Naive B cell (primary cell): ENCODE data around the gene SOX12. TPM values are rescaled to one million over a fixed set of nuclear protein-coding genes. Genes with fewer than 3 reads are reported as not detected.

ENCODE experiments used
- ATAC-seq, 2 donors: fragments of 150-1000 bp; cut with Tn5 transposase; 2 replicates each; pipeline ENCODE4 v1.10.0; 2021; ENCODE audit warnings: low read depth in 2 of 2, mild to moderate bottlenecking in 2 of 2, moderate library complexity in 2 of 2
- DNase-seq: peaks from one replicate; pipeline ENCODE4 v3.0.0; 2022
- H3K27ac Mint-ChIP-seq, 6 donors: one replicate each; pipeline ENCODE4 v1.8.0; 2020 to 2022; ENCODE audit warnings: mild to moderate bottlenecking in 6 of 6, mixed read lengths in 6 of 6, moderate library complexity in 5 of 6, inconsistent platforms in 2 of 6
- H3K27me3 Mint-ChIP-seq, 3 donors: one replicate each; pipeline ENCODE4 v1.8.0; 2021 to 2022; ENCODE audit warnings: mixed read lengths in 3 of 3, mild to moderate bottlenecking in 1 of 3
- H3K36me3 Mint-ChIP-seq, 2 donors: one replicate each; pipeline ENCODE4 v1.8.0; 2020 to 2022; ENCODE audit warnings: mixed read lengths in 2 of 2, inconsistent platforms in 1 of 2, mild to moderate bottlenecking in 1 of 2
- H3K4me1 Mint-ChIP-seq, 3 donors: one replicate each; pipeline ENCODE4 v1.8.0; 2020 to 2022; ENCODE audit warnings: mixed read lengths in 3 of 3, inconsistent platforms in 1 of 3, mild to moderate bottlenecking in 1 of 3, moderate library complexity in 1 of 3
- H3K4me3 Mint-ChIP-seq, 8 donors: one replicate each; pipeline ENCODE4 v1.8.0; 2020 to 2022; ENCODE audit warnings: mild to moderate bottlenecking in 8 of 8, mixed read lengths in 8 of 8, moderate library complexity in 8 of 8, inconsistent platforms in 2 of 8
- H3K9me3 Mint-ChIP-seq, 7 donors: one replicate each; pipeline ENCODE4 v1.8.0; 2020 to 2022; ENCODE audit warnings: mixed read lengths in 7 of 7, mild to moderate bottlenecking in 5 of 7, inconsistent platforms in 2 of 7, moderate library complexity in 1 of 7
- polyA plus RNA-seq, 6 donors: library from polyadenylated mRNA; unstranded; fragments of 300-500 nt; fragmentation: Illumina TruSeq; gene quantifications; one replicate each; pipeline ENCODE4 v1.2.3, GENCODE V29; 2021; ENCODE audit warnings: low read depth in 6 of 6

The SOX12 gene
- polyA plus RNA-seq = 1 to 10 TPM in 2 of 6 donors, under 1 TPM in 4; 0.15 to 1.7 (median 0.95) TPM

DNA sequence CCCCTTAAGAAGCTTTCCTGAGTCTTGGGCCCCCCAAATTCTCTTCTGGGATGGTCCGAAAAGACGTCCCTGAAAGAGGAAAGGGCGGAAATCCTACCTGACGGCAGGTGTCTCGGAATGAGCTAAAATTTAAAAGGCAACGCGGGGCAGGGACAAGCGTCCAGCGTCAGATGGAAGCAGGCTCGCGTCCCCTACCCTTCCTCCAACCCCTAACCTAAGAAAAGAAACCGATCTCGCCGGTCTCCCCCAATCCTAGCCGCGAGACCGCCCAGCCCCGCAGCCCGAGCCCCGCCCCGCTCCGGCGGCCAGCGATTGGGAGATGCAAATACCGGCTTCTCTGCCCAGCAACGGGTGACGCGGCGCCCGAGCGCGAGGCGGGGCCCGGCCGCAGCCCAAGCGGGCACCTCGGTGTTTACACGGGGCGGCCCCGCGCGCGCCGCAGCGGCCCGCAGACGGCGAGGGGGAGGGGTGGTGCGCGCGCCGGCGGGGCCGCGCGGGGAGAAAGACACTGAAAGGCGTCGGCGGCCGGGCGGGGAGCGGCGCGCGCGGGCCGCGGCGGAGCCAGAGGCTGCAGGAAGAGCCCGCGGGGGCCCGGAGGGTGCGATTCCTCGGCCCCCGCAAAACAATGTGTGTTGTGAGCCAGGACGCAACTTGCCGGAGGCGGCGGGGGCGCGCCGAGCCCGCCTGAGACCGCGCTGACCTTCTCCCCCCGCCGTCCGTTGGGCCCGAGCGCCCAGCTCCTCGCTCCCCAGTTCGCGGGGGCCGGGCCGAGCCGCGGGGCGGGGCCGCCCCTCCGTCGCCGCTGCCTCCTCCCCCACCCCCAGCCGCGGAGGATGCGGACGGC is at the start of gene SOX12:
Gene SOX12 (plus strand): TSS at position 508 of the 844 bp plus-strand sequence. CDS start 373 bp downstream, outside the sequence.
- H3K4me3 Mint-ChIP-seq = peak within 1 kb of the TSS; percentile 85 to 99 (median 94)

DNA sequence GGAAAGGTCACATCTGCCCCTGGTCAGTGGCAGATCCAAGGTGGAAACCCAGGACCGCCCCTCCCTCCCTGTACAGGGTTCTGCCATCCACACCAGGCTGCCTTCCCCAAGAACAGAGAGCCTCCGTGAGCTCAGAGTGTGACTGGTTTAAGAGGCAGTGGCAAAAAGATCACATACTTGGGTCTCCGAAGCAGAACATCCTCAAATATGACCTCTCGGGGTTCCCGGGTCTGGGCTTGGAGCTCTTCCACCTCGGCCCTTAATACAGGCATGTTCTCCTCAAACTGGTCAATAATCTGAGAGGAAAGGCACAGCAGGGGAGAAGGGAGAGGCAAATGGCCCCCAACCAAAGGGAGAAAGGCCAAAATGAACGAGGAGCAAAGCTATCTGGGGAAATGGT is 49.6 kb upstream of the SOX12 start:
- peaks cover 0 to 10% of the 10 kb centered on the region in 2 donors for H3K36me3 Mint-ChIP-seq
- H3K27ac Mint-ChIP-seq = no peak overlapping the region
- no peak for ATAC-seq
- H3K27me3 Mint-ChIP-seq = no peaks in the 10 kb centered on the region
- H3K4me1 Mint-ChIP-seq = peaks cover 0 to 5% (median 3%) of the 10 kb centered on the region in 3 donors
- DNase-seq = no peak
- H3K9me3 Mint-ChIP-seq = no peaks in the 10 kb centered on the region
- no peak overlapping the region for H3K4me3 Mint-ChIP-seq

More for the DNA sequence above, at the start of gene SOX12:
- Mint-ChIP-seq H3K27ac (peak within 1 kb of the TSS; percentile 80 to 98 (median 96)), H3K4me1 (peaks cover 32 to 38% (median 36%) of the 10 kb centered on the region in 3 donors), H3K9me3 (no peaks in the 10 kb centered on the region), H3K27me3 (no peaks in the 10 kb centered on the region), H3K36me3 (no peaks in the 10 kb centered on the region)
- DNase-seq (peak; percentile 98), ATAC-seq (peak; percentile 73 to 76)

DNA sequence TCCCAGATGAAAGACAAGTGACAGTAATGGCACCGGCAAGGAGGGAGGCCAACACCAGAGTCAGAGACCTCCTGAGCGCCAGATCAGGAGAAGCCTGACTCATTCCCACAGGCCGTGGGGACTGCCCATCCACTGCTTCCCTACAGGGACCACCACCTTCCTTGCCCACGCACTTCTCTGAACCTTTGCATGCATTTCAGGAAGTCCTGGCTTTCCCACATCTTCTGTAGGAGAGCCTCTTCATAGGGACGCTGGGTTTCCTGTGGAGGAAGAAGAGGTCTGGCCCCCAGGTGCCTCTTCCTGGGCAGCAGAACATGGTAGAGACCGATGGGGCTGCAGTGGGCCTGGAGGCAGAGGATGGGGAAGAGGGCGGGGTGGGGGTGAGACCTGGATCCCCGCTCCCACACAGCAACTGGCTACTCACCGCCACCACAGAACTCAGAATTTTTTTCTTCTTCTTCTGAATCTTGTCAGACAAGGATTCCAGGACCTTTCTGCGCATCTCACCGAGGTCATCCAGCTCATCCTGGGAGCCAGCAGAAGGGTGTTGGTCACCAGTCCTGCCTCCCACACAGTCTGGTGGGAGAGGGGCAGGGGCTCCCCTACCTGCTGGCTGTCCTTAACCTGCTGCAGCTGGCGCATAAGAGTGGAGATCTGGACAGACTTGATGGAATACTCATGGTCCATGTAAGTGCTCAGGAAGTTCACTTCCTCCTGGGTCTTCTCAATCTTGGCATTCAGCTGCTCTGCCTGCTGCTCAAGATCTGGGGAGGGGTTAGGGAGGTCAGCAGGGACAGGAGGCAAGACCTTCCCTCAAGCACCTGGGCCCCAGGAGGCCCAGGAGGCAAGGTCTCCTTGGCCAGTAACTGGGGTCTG is 48.5 kb upstream of the SOX12 start:
- ATAC-seq (no peak), DNase-seq (no peak)
- H3K27me3 Mint-ChIP-seq = no peaks in the 10 kb centered on the region
- H3K36me3 Mint-ChIP-seq = peaks cover 0 to 10% of the 10 kb centered on the region in 2 donors
- no peak overlapping the region for H3K4me3 Mint-ChIP-seq
- H3K27ac Mint-ChIP-seq = peak overlapping the region in 1 of 6 donors; percentile 57
- peaks cover 5 to 7% (median 5%) of the 10 kb centered on the region in 3 donors for H3K4me1 Mint-ChIP-seq
- H3K9me3 Mint-ChIP-seq = no peaks in the 10 kb centered on the region

DNA sequence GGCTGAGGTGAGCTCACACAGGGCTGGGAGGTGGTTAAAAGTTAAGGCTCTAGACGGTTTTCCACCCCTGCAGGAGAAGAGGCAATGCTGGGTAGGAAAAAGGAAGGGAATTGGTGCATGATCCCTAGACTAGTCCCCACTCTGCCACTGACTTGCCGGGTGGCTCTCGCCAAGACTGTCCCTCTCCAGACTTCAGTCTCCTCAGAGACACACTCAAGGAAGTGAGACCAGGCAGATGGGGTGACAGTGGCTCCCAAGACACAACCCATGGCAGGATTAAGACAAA is 47.9 kb upstream of the SOX12 start:
- Mint-ChIP-seq H3K36me3 (peaks cover 0 to 10% of the 10 kb centered on the region in 2 donors), H3K27me3 (no peaks in the 10 kb centered on the region), H3K4me1 (peaks cover 5 to 7% (median 5%) of the 10 kb centered on the region in 3 donors), H3K27ac (no peak overlapping the region), H3K9me3 (no peaks in the 10 kb centered on the region), H3K4me3 (peak overlapping the region in 1 of 8 donors; percentile 47)
- DNase-seq (no peak), ATAC-seq (no peak)

GRCh38 chr20:278181-278580 is 47.2 kb upstream of the SOX12 start:
- no peak for ATAC-seq
- Mint-ChIP-seq H3K27me3 (no peaks in the 10 kb centered on the region), H3K4me1 (peaks cover 5 to 7% (median 5%) of the 10 kb centered on the region in 3 donors), H3K27ac (peak overlapping the region in 2 of 6 donors; percentile 37 to 39), H3K36me3 (peaks cover 0 to 10% of the 10 kb centered on the region in 2 donors), H3K4me3 (peak overlapping the region in 1 of 8 donors; percentile 77), H3K9me3 (no peaks in the 10 kb centered on the region)
- DNase-seq = no peak

- ATAC-seq (peak; percentile 33 to 55), DNase-seq (no peak)
- Mint-ChIP-seq H3K4me1 (peaks cover 5 to 7% (median 5%) of the 10 kb centered on the region in 3 donors), H3K27ac (peak overlapping the region in 1 of 6 donors; percentile 37), H3K27me3 (no peaks in the 10 kb centered on the region), H3K36me3 (peaks cover 0 to 10% of the 10 kb centered on the region in 2 donors), H3K4me3 (peak overlapping the region in 4 of 8 donors; percentile 29 to 77 (median 60)), H3K9me3 (no peaks in the 10 kb centered on the region)
Observed at GRCh38 chr20:278607-279571, 46.5 kb upstream of the SOX12 start.

GRCh38 chr20:284172-284571 is 41.2 kb upstream of the SOX12 start:
- no peak for ATAC-seq
- H3K4me3 Mint-ChIP-seq = no peak overlapping the region
- no peak for DNase-seq
- H3K27ac Mint-ChIP-seq = no peak overlapping the region
- peaks cover 2 to 5% (median 4%) of the 10 kb centered on the region in 3 donors for H3K4me1 Mint-ChIP-seq
- no peaks in the 10 kb centered on the region for H3K9me3 Mint-ChIP-seq
- H3K36me3 Mint-ChIP-seq = no peaks in the 10 kb centered on the region
- no peaks in the 10 kb centered on the region for H3K27me3 Mint-ChIP-seq

GRCh38 chr20:286508-286907 is 38.8 kb upstream of the SOX12 start:
- H3K27me3 Mint-ChIP-seq = no peaks in the 10 kb centered on the region
- ATAC-seq (no peak), DNase-seq (no peak)
- H3K27ac Mint-ChIP-seq = no peak overlapping the region
- H3K4me3 Mint-ChIP-seq = no peak overlapping the region
- H3K36me3 Mint-ChIP-seq = no peaks in the 10 kb centered on the region
- H3K9me3 Mint-ChIP-seq = no peaks in the 10 kb centered on the region
- peaks cover 0 to 5% (median 1%) of the 10 kb centered on the region in 3 donors for H3K4me1 Mint-ChIP-seq

- ATAC-seq = no peak
- DNase-seq = no peak
- no peaks in the 10 kb centered on the region for H3K9me3 Mint-ChIP-seq
- peak overlapping the region in 2 of 6 donors; percentile 30 to 54 for H3K27ac Mint-ChIP-seq
- H3K36me3 Mint-ChIP-seq = no peaks in the 10 kb centered on the region
- peak overlapping the region in 2 of 8 donors; percentile 18 to 40 for H3K4me3 Mint-ChIP-seq
- peaks cover 0 to 5% (median 0%) of the 10 kb centered on the region in 3 donors for H3K4me1 Mint-ChIP-seq
- H3K27me3 Mint-ChIP-seq = no peaks in the 10 kb centered on the region
Observed at GRCh38 chr20:288956-289692, 36.2 kb upstream of the SOX12 start.

GRCh38 chr20:289693-290083 is 35.7 kb upstream of the SOX12 start:
- H3K36me3 Mint-ChIP-seq = no peaks in the 10 kb centered on the region

GRCh38 chr20:290084-290831 is 35.1 kb upstream of the SOX12 start, which contains the start of gene C20orf96:
Gene C20orf96 (minus strand): TSS chr20:290750. CDS start chr20:290610, 140 bp downstream.
- H3K27me3 Mint-ChIP-seq = no peaks in the 10 kb centered on the region
- peaks cover 0 to 5% (median 0%) of the 10 kb centered on the region in 3 donors for H3K4me1 Mint-ChIP-seq
- no peak within 1 kb of the TSS for H3K4me3 Mint-ChIP-seq
- DNase-seq (peak; percentile 83), ATAC-seq (peak; percentile 91 to 92)
- H3K36me3 Mint-ChIP-seq = no peaks in the 10 kb centered on the region
- no peaks in the 10 kb centered on the region for H3K9me3 Mint-ChIP-seq
- H3K27ac Mint-ChIP-seq = peak within 1 kb of the TSS in 3 of 6 donors; percentile 54 to 78 (median 60)

More at GRCh38 chr20:289693-290083, 35.7 kb upstream of the SOX12 start:
- H3K9me3 Mint-ChIP-seq = no peaks in the 10 kb centered on the region
- H3K4me3 Mint-ChIP-seq = no peak overlapping the region
- peak overlapping the region in 3 of 6 donors; percentile 54 to 78 (median 60) for H3K27ac Mint-ChIP-seq
- H3K4me1 Mint-ChIP-seq = peaks cover 0 to 5% (median 0%) of the 10 kb centered on the region in 3 donors
- ATAC-seq (no peak), DNase-seq (no peak)
- no peaks in the 10 kb centered on the region for H3K27me3 Mint-ChIP-seq
